Testis (tissue), 3 donors: ENCODE results near the gene DOCK11. TPM values are rescaled to one million over a fixed set of nuclear protein-coding genes. Genes with fewer than 3 reads are reported as not detected.
"Not testable (repeated sequence)": the region's sequence is repeated elsewhere in the genome, so short reads cannot be mapped to it uniquely, and the experiment has no call there.

Experiments used
- DNase-seq: peaks from one replicate; pipeline ENCODE4 v3.0.0-alpha.2; 2019
- H3K27ac ChIP-seq, 2 donors: fragments of 200-600 bp; sonication (generic); one replicate each; pipeline ENCODE4 v1.5.1; 2019
- H3K27me3 ChIP-seq: fragments of 200-600 bp; sonication (generic); one replicate; pipeline ENCODE4 v1.5.1; 2019
- H3K36me3 ChIP-seq: fragments of 200-600 bp; sonication (generic); one replicate; pipeline ENCODE4 v1.5.1; 2017; ENCODE audit warnings: low read depth; ENCODE audit errors: missing control alignments
- H3K4me1 ChIP-seq: fragments of 200-600 bp; sonication (generic); one replicate; pipeline ENCODE4 v1.5.1; 2019
- H3K4me3 ChIP-seq, 2 donors: fragments of 200-600 bp; sonication (generic); one replicate each; pipeline ENCODE4 v1.5.1; 2017 to 2019
- H3K9me3 ChIP-seq: fragments of 200-600 bp; sonication (generic); one replicate; pipeline ENCODE4 v1.5.1; 2017
- POLR2A ChIP-seq: fragments of 450-650 bp; IDR thresholded peaks from one replicate; pipeline ENCODE4 v1.6.1; 2017; ENCODE audit warnings: antibody characterized with exemption, mild to moderate bottlenecking, moderate library complexity
- WGBS, 2 donors: methylation state at CpG; one replicate each; pipeline ENCODE4 v1.1.5; 2018; 5-methylcytosine and 5-hydroxymethylcytosine counted together
- intact Hi-C: fragments of 100-400 bp; cut with DNase I; formaldehyde crosslinking; loops from one replicate; pipeline ENCODE4 v1.15.1; 2023; ENCODE audit warnings: low total_unique reads
- polyA plus RNA-seq: library from polyadenylated mRNA; stranded (reverse); fragments of 350-450 nt; fragmentation: Illumina TruSeq; extraction: RNeasy Lipid Tissue Mini Kit (QIAGEN cat#74804); gene quantifications from one replicate; pipeline ENCODE4 v1.2.3, GENCODE V29; 2014; ENCODE audit warnings: low read depth, low replicate concordance; ENCODE audit not compliant: insufficient read depth
- total RNA-seq, 2 donors: library from RNA; depleted of rRNA; stranded (reverse); fragments of >200 nt; gene quantifications; one replicate each; pipeline ENCODE4 v1.2.3, GENCODE V29; 2016
- TF ChIP-seq, protein P1 (sequence below), 3 experiments: fragments of 450-650 bp in 2 of 3; fragments of 200-600 bp in 1 of 3; sonication (generic) in 1 of 3; IDR thresholded peaks; one replicate each; pipeline ENCODE4 v1.5.1; 2016 to 2019; ENCODE audit warnings: antibody characterized with exemption in 3 of 3, mild to moderate bottlenecking in 2 of 3, moderate library complexity in 1 of 3

Gene DOCK11
- total and polyA plus RNA-seq, 3 donors from 2014 or later = 4.3 to 5.9 (median 5.8) TPM

DNA sequence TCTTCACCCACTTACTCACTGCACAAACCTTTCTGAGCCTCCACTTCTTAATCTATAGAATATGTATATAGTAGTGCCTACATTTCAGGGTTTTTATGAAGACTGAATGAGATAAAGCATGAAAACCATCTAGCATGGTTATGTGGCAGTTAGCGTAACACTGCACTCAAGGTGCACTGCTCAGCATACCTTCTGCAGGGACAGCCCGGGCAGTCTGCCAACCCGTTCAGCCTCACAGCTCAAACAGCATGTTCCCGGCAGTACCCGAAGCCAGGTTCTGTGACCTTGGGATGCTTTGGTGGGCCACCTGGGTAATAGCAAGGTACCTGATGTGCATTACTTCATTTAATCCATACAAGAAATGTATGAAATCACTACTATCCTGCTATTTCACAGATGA lies 81.4 kb downstream of the DOCK11 start:
- no peaks in the 10 kb centered on the region for H3K36me3 ChIP-seq
- no peak overlapping the region for H3K4me3 ChIP-seq
- no peaks in the 10 kb centered on the region for H3K9me3 ChIP-seq
- no peak for TF ChIP-seq POLR2A
- TF ChIP-seq, protein P1, sequence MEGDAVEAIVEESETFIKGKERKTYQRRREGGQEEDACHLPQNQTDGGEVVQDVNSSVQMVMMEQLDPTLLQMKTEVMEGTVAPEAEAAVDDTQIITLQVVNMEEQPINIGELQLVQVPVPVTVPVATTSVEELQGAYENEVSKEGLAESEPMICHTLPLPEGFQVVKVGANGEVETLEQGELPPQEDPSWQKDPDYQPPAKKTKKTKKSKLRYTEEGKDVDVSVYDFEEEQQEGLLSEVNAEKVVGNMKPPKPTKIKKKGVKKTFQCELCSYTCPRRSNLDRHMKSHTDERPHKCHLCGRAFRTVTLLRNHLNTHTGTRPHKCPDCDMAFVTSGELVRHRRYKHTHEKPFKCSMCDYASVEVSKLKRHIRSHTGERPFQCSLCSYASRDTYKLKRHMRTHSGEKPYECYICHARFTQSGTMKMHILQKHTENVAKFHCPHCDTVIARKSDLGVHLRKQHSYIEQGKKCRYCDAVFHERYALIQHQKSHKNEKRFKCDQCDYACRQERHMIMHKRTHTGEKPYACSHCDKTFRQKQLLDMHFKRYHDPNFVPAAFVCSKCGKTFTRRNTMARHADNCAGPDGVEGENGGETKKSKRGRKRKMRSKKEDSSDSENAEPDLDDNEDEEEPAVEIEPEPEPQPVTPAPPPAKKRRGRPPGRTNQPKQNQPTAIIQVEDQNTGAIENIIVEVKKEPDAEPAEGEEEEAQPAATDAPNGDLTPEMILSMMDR (IDR thresholded peaks at IDR 0.05) = no peak
- DNase-seq = peak; percentile 19
- H3K4me1 ChIP-seq = no peaks in the 10 kb centered on the region
- intact Hi-C loops = no loop called here
- no peaks in the 10 kb centered on the region for H3K27me3 ChIP-seq
- H3K27ac ChIP-seq = no peak overlapping the region
- WGBS, 2 donors = 57% methylated on average over 5 of the region's 5 CpGs; no CpG with 5 or more reads in 1 of the 2 donors

DNA sequence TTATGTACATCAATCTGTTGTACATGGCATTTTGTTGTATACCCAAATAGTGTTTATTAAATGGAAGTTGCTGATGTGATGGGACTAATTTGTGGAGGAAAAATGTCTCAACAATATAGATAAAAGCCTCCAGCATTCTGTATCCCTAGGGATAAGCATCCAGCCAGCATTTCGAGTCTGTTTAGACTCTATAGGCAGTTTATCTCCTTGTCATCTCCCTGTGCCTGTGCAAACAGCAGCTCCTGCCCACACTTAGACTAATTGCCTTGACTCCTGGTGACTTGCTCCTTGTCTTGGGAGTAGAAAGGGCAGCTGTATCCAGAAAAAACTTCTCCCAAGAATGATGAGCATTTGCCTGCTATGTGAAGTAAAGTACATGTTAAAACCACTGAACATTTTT lies 83.8 kb downstream of the DOCK11 start:
- H3K4me1 ChIP-seq = no peaks in the 10 kb centered on the region
- TF ChIP-seq POLR2A = no peak
- TF ChIP-seq, protein P1 (IDR thresholded peaks at IDR 0.05) = no peak
- H3K9me3 ChIP-seq = no peaks in the 10 kb centered on the region
- no peak overlapping the region for H3K27ac ChIP-seq
- intact Hi-C loops = no loop called here
- H3K27me3 ChIP-seq = no peaks in the 10 kb centered on the region
- H3K36me3 ChIP-seq = no peaks in the 10 kb centered on the region
- no peak overlapping the region for H3K4me3 ChIP-seq
- WGBS, 2 donors = 9 to 50% methylated on average over 1 of the region's 1 CpG
- DNase-seq = no peak

DNA sequence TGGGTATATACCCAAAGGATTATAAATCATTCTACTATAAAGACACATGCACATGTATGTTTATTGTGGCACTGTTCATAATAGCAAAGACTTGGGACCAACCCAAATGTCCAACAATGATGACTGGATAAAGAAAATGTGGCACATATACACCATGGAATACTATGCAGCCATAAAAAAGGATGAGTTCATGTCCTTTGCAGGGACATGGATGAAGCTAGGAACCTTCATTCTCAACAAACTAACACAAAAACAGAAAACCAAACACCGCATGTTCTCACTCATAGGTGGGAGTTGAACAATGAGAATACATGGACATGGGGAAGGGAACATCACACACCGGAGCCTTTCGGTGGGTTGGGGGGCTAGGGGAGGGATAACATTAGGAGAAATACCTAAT lies 87.3 kb downstream of the DOCK11 start:
- WGBS, 2 donors = 98 to 100% methylated on average over 1 to 3 of the region's 3 CpGs
- DNase-seq, intact Hi-C loops, H3K27me3 ChIP-seq, H3K4me3 ChIP-seq, H3K4me1 ChIP-seq, H3K9me3 ChIP-seq, H3K27ac ChIP-seq, H3K36me3 ChIP-seq: not testable (repeated sequence)

DNA sequence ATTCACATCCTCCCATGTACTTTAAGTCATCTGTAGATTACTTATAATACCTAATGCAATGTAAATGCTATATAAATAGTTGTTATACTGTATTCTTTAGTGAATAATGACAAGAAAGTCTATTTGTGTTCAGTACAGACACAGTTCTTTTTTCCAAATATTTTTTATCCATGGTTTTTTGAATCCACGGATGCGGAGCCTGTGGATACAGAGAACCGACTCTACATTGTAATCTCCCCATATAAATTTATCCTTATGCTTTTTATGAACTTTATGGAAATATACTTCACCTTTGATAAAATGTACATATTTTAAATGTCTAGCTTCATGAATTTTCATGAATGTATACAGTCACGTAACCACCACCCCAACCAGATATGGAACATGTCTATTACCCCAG lies 88.2 kb downstream of the DOCK11 start:
- no peak overlapping the region for H3K4me3 ChIP-seq
- 95 to 100% methylated on average over 4 of the region's 4 CpGs for WGBS, 2 donors
- no peak for DNase-seq
- TF ChIP-seq, protein P1 (IDR thresholded peaks at IDR 0.05) = no peak
- no peak for TF ChIP-seq POLR2A
- no peaks in the 10 kb centered on the region for H3K27me3 ChIP-seq
- H3K36me3 ChIP-seq = no peaks in the 10 kb centered on the region
- no peak overlapping the region for H3K27ac ChIP-seq
- intact Hi-C loops = no loop called here
- H3K9me3 ChIP-seq = no peaks in the 10 kb centered on the region
- no peaks in the 10 kb centered on the region for H3K4me1 ChIP-seq

DNA sequence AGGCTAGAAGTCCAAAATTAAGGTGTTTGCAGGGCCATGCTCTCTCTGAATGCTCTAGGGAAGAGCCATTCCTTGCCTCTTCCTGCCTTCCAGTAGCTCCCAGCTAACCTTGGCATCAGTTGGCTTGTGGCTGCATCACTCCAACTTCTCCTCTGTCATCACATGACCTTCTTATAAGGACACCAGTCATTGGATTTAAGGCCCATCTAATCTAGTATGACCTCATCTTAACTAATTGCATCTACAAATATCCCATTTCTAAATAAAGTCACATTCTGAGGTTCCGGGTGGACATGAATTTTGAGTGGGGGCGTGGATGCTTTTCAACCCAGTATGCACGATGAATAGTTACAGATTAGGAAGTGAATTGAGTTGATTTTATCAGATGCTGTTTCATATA lies 89.7 kb downstream of the DOCK11 start:
- no peaks in the 10 kb centered on the region for H3K36me3 ChIP-seq
- no peaks in the 10 kb centered on the region for H3K27me3 ChIP-seq
- 95 to 97% methylated on average over 3 of the region's 3 CpGs for WGBS, 2 donors
- H3K27ac ChIP-seq = no peak overlapping the region
- H3K9me3 ChIP-seq = no peaks in the 10 kb centered on the region
- no peak for DNase-seq
- no peaks in the 10 kb centered on the region for H3K4me1 ChIP-seq
- no peak for TF ChIP-seq POLR2A
- TF ChIP-seq, protein P1 (IDR thresholded peaks at IDR 0.05) = no peak
- intact Hi-C loops = no loop called here
- H3K4me3 ChIP-seq = no peak overlapping the region

DNA sequence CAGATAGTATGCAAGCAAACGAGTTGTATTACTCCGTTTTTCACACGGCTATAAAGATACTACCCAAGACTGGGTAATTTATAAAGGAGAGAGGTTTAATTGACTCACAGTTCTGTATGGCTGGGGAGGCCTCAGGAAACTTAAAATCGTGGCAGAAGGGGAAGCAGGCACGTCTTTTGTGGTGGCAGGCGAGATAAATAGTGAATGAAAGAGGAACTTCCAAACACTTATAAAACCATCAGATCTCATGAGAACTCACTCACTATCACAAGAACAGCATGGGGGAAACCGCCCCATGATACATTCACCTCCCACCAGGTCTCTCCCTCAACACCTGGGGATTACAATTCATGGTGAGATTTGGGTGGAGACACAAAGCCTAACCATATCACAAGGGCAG lies 90.6 kb downstream of the DOCK11 start:
- H3K4me3 ChIP-seq, H3K27ac ChIP-seq, intact Hi-C loops, H3K9me3 ChIP-seq, H3K36me3 ChIP-seq, H3K27me3 ChIP-seq, DNase-seq, H3K4me1 ChIP-seq: not testable (repeated sequence)
- WGBS, 2 donors = 86 to 91% methylated on average over 7 of the region's 7 CpGs
